ENCODE results near the gene TMIGD2.

- TF ChIP-seq, protein P1, sequence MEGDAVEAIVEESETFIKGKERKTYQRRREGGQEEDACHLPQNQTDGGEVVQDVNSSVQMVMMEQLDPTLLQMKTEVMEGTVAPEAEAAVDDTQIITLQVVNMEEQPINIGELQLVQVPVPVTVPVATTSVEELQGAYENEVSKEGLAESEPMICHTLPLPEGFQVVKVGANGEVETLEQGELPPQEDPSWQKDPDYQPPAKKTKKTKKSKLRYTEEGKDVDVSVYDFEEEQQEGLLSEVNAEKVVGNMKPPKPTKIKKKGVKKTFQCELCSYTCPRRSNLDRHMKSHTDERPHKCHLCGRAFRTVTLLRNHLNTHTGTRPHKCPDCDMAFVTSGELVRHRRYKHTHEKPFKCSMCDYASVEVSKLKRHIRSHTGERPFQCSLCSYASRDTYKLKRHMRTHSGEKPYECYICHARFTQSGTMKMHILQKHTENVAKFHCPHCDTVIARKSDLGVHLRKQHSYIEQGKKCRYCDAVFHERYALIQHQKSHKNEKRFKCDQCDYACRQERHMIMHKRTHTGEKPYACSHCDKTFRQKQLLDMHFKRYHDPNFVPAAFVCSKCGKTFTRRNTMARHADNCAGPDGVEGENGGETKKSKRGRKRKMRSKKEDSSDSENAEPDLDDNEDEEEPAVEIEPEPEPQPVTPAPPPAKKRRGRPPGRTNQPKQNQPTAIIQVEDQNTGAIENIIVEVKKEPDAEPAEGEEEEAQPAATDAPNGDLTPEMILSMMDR (IDR thresholded peaks at IDR 0.05), result no peak
- TF ChIP-seq POLR2AphosphoS5 (IDR thresholded peaks at IDR 0.05), result no peak
Measured at GRCh38 chr19:4260613-4261191, 41.5 kb downstream of the TMIGD2 start.
